PFSK-1 (cell line): Measurements from ENCODE around the gene CRADD.

Source experiments
- FOXP2 ChIP-seq: optimal IDR thresholded peaks from 2 replicates; pipeline ENCODE3; 2011; ENCODE audit warnings: borderline replicate concordance, control low read depth, inconsistent platforms; ENCODE audit not compliant: insufficient read depth; ENCODE audit errors: extremely low read length, extremely low read depth
- POLR2AphosphoS5 ChIP-seq: IDR thresholded peaks from 2 replicates; pipeline ENCODE4 v1.6.1; 2012; ENCODE audit warnings: low read depth, mild to moderate bottlenecking, control low read depth, low read length, moderate library complexity
- REST ChIP-seq, 2 experiments: IDR thresholded peaks; 2 replicates each; pipeline versions ENCODE4 v1.6.1 to v1.8.0; 2011 to 2012; ENCODE audit warnings: low read depth in 2 of 2, low read length in 2 of 2, control low read depth in 1 of 2, inconsistent platforms in 1 of 2, mild to moderate bottlenecking in 1 of 2, moderate library complexity in 1 of 2; ENCODE audit not compliant: insufficient read depth in 1 of 2
- SIN3A ChIP-seq: IDR thresholded peaks from 2 replicates; pipeline ENCODE4 v1.6.1; 2012; ENCODE audit warnings: mild to moderate bottlenecking, low read length, moderate library complexity, borderline replicate concordance; ENCODE audit not compliant: insufficient read depth
- TAF1 ChIP-seq: IDR thresholded peaks from 2 replicates; pipeline ENCODE4 v1.6.1; 2012; ENCODE audit warnings: low read length, control low read depth, borderline replicate concordance; ENCODE audit not compliant: insufficient read depth

Gene CRADD

GRCh38 chr12:93855261-93855660, 178.1 kb downstream of the CRADD start:
- TF ChIP-seq SIN3A = no peak
- TF ChIP-seq FOXP2 = no peak
- TF ChIP-seq POLR2AphosphoS5 = no peak
- no peak for TF ChIP-seq REST (IDR thresholded peaks at IDR 0.05; ENCODE audit: insufficient read depth in 1 of 2, low read depth in 2 of 2, low read length in 2 of 2)
- no peak for TF ChIP-seq TAF1

- TF ChIP-seq FOXP2 (no peak), POLR2AphosphoS5 (no peak), TAF1 (no peak), REST (IDR thresholded peaks at IDR 0.05; ENCODE audit: insufficient read depth in 1 of 2, low read depth in 2 of 2, low read length in 2 of 2) (no peak), SIN3A (no peak)
These were observed 179.4 kb downstream of the CRADD start for GRCh38 chr12:93856611-93857010.

DNA sequence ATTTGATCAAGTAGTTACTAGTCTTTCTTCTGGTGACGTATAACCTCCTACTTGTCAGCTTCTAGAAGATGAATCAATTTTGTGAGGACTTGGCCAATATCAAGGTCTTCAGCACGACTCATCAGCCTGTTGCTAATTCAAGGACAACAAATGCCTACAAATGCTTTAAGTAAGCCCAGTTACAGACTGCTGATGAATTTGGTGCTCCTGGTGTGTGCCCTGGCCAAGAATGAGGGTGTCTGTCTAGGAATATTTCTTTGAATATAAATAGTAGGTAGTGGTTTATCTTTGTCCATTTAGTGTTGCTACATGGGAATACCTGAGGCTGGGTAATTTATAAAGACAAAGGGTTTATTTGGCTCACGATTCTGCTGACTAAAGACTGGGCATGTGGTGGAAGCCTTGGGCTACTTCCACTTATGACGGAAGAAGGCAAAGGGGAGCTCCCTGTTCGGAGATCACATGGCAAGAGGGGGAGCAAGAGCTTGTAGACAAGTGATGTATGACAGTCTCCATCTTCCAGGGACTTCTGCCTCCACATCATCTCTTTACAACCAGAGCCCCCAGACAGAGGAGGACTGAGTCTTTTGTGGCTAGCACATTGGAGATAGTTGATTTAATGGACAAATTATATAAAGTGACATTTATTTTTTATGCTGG, 180.2 kb downstream of the CRADD start:
- TF ChIP-seq FOXP2 = no peak
- no peak for TF ChIP-seq TAF1
- TF ChIP-seq POLR2AphosphoS5 = no peak
- TF ChIP-seq SIN3A = no peak
- TF ChIP-seq REST (IDR thresholded peaks at IDR 0.05; ENCODE audit: insufficient read depth in 1 of 2, low read depth in 2 of 2, low read length in 2 of 2) = no peak

GRCh38 chr12:93857991-93858447, 180.8 kb downstream of the CRADD start:
- TF ChIP-seq POLR2AphosphoS5 = no peak
- no peak for TF ChIP-seq FOXP2

DNA sequence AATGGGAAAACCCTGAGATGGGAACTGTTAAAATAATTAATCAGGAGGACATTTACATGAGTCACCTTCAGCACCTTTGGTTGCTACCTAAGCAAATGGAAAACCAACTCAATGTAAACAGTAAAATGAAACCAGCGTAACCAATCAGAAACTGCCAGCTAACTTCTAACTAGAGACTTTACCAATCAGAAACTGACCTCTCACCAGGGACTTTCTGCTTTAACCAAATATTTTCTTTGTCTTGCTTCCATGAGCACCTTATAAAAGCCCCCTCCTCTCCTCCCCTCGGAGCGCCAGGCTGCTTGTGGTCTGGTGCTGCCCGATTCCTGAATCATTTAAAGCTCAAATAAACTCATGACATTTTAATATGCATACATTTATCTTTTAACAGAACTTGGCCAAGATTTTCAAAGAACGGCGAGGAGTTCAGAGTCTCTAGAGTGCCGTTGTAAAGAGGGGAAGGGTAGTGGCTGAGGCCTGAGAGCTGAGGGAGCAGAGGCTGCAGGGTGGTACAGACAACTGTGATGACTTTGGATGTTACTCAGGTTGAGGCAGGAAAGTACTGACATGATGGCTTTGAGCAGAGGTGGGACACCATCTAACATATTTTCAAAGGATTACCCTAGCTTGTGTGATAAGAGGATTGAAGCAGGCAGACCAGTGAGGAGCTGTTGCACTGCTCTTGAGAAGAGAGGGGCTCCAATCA, 183.6 kb downstream of the CRADD start:
- TF ChIP-seq TAF1 = no peak
- TF ChIP-seq REST (IDR thresholded peaks at IDR 0.05; ENCODE audit: insufficient read depth in 1 of 2, low read depth in 2 of 2, low read length in 2 of 2) = no peak
- no peak for TF ChIP-seq FOXP2
- TF ChIP-seq POLR2AphosphoS5 = no peak
- TF ChIP-seq SIN3A = no peak
